GM19328 (cell line): ENCODE data around the gene ITGA8.
"Not testable (repeated sequence)": the region's sequence is repeated elsewhere in the genome, so short reads cannot be mapped to it uniquely, and the experiment has no call there.

Source experiments
- ATAC-seq: cut with Tn5 transposase; IDR thresholded peaks from one replicate; pipeline ENCODE4 v1.9.1; 2021; ENCODE audit warnings: mild to moderate bottlenecking, moderate library complexity; ENCODE audit not compliant: unreplicated experiment

The ITGA8 gene

GRCh38 chr10:15690031-15690430 is 29.7 kb downstream of the ITGA8 start:
- no peak for ATAC-seq

DNA sequence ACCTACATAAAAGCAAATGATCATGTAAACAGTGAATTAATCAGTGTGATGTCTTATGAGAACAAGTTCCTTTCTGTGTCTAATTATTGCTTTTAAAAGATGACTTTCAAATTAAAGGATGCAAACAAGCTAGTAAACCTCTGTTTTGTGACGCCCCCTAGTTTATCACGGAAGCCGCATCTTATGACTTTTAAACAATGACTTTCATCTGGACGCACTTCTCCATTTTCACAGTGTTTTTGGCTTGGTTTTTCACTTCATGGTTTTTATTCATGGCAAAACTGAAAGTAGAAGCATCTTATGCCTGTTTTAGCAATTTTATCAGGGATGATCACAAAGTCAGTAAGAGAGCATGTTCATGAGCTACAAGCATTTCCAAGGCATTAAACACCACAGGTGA is 35.0 kb downstream of the ITGA8 start:
- no peak for ATAC-seq

GRCh38 chr10:15681076-15681475 is 38.6 kb downstream of the ITGA8 start:
- ATAC-seq: no peak

DNA sequence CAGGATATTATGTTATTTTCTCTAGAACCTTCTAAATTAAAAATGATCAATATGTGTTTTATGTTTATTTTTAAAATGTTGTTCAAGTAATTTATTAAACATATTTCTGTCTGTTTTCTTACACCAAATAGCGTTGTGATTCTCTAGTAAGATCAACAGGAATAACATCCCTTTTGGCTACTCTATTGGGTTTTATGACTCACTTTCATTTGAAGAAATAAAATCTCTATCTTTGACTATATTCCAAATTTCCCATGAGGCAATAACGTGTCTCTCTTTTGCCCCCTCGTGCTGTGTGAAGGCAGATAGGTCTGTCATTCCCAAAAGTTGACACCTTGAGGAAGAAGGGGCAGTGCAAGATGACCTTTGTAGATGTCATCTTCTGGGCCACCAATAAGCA is 40.9 kb downstream of the ITGA8 start:
- ATAC-seq: no peak

- no peak for ATAC-seq
These were observed 47.3 kb downstream of the ITGA8 start for GRCh38 chr10:15672469-15672868.

DNA sequence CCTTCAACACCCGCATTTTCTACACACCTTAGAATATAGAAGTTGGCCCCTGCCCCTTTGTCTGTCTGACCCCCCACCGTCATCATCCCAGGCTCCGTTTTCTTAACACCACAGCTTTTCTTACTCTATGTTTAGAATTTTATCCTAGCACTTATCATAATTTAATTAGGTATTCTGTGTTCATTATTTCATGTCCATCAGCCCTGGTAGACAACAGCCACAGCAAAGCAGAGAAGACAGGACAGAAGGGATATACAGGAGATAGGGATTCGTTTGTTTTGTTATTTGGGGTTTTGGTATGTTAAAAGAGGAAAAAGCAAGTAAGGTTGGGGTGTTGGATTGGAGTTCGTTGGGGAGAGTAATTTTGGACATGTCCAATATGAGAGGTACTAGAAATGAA is 48.8 kb downstream of the ITGA8 start:
- no peak for ATAC-seq

- no peak for ATAC-seq
These were observed 58.1 kb downstream of the ITGA8 start for GRCh38 chr10:15661574-15661973.

- no peak for ATAC-seq
These were observed 58.7 kb downstream of the ITGA8 start for GRCh38 chr10:15660990-15661389.

DNA sequence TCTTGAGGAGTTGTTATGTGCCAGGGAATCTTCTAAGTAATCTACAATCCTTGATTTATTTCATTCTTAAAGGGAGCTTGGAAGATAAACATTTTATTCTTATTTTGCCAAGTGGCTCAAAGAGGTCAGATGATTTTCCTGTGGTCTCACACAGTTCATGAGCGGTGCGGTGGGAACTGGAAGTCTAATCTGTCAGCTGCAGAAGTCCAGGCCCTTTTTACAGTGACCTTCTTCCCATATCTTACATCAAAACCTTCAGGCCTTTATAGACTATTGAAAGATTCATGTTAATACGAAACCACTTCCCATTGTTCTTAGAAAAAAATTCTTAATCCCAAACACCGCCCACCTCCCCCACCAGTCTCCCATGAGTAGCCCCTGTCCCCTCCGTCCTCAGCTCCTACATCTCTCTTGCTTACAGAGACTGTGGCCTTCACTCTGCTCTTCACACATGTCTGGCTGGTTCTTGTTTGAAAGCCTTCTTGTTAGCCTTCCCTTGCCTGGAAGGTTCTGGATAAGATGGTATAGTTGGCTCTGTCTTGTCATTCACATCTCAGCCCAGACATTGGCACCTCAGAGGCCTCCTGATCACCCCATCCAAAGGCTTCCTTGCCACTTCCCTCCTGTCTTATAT is 61.5 kb downstream of the ITGA8 start:
- ATAC-seq: no peak

DNA sequence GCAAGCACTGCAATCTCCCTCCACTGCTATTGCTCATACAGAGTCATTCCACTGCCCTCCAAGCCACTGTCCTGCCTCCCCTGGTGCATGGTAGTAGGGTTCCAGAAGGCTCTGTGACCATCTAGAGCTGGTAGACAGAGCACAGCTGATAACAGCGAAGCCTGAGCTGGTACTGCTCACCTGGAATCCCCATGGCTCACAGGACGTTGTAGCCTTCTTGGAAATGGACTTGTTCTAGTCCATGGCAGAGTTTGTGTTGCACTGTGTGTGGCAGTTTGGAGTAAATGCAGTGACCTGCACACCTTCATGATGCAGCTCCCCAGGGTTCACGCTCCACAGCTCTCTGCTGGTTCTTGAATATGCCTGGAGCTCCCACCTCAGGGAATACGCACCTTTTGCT is 67.0 kb downstream of the ITGA8 start:
- ATAC-seq: no peak

DNA sequence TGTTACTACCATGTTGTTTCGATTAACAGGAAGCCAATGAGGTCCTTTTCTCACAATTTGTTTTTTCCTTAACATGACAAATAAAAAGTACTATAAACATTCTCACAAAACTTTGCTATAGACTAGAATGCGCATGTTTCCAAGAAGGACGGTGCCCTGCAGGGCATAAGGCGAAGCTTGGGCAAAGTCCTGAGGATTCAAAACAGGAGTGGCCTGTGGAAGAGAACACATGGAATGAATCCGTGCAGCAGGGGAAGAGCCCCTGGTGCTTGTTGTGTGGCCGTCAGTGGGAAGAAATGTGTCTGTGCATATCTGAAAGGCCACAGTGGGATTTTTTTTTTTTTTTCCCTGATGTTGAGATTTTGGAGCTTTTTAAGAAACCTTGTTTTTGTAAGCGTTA is 67.6 kb downstream of the ITGA8 start:
- ATAC-seq: no peak

- no peak for ATAC-seq
These were observed 68.5 kb downstream of the ITGA8 start for GRCh38 chr10:15651175-15651574.

DNA sequence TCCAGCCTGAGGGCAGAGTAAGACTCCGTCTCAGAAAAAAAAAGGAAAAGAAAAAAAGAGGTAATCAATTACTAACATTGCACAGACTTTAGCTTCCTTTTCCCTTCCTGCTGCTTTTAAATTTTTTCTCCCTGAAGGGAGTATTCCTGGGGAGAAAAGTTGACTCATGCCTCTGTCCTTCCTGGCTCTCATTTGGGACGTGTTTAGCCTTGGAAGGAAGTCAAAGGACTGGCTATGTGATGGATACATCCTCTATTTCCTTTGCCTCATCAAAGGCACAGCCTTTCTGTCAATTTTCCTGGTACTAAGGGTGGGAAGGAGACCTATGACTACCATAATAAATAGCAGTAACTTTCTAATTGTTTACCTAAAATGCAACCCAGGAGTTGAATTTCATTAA is 77.6 kb downstream of the ITGA8 start:
- ATAC-seq: no peak

- ATAC-seq: no peak
These were observed 79.1 kb downstream of the ITGA8 start for GRCh38 chr10:15640536-15641085.

DNA sequence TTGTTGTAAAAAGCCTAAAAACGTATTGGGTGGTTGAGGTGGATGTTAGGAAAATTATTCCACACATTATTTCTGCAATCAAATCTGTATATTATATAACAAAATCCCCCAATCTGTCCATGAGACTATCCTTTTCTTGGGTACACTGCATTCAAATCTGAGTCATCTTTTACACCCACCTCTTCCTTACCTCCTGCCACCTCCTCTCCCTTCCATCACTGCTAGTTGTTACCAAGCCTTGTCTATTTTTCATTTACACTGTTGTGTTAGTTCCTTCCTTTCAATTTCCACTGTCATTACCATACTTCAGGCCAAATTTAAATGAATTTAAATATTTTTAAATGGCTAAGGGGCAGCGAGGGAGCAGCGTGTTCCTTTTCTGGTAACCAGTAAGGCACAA is 83.3 kb downstream of the ITGA8 start:
- ATAC-seq: no peak

DNA sequence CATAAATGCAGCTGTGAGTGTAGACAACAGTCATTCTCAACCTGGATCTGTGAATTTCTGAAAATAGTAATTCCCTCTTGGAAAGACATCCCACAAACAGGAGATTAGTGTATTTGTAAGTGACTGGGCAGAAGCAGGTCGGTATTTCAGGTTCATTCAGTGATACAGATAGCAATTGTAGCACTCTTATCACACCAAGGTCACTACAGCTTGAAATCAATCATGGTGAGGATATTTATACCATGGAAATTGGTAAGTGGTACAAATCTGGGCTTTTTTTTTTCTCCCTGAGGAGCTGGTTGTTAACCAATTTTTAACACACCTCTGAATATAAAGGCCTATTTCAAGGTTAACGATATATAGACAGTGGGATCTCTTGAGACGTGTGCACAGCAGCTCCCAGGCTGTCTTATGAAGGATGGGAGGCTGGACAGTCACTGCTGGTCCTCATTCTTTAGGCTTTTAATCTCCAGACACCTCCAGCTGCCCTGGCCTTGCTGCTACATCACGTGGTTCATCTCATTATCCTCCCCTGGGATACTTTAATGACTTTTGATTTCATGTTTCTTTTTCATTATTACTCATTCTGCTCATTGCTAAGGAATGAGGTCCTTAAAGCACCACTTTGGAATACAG is 87.1 kb downstream of the ITGA8 start:
- ATAC-seq: no peak

- ATAC-seq: not testable (repeated sequence)
These were observed 88.5 kb downstream of the ITGA8 start for GRCh38 chr10:15631205-15631604.

GRCh38 chr10:15630353-15630752 is 89.4 kb downstream of the ITGA8 start:
- no peak for ATAC-seq

GRCh38 chr10:15627617-15628196 is 92.0 kb downstream of the ITGA8 start:
- ATAC-seq: no peak

DNA sequence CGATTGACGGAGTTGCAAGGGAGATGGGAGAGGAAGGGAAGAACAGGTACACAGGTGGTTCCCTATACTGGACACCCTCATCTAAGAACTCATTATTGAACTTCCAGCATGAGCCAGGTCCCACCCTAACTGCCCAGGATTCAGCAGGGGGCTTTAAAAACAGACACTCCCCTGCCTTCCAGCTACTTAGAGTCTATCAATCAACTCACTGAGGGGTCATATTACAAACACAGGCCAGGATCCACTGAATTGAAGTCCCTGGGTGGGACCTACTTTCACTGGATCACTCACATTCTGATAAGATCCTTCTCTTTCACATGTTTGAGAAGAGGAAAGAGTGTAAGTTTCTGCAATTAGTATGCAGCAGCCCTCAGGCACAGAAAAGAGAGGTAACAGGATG is 92.8 kb downstream of the ITGA8 start:
- no peak for ATAC-seq

DNA sequence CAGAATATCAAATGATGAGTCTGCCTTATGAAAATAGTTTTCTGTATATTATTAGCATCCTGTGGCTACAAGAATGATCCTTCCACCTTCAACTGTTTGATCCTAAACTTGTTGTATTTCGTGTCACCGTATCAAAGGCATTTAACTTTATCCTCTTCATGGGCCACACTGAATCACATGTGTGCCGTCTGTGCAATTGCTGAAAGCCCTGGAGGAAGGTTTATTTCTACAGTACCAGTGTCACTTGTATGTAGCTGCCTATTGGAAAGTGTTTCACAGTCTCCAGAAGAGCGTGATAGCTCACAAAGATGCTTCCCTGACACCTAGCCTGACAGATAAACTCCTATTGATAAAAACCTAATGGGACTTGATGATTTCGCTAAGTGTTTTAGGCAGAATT is 94.5 kb downstream of the ITGA8 start:
- no peak for ATAC-seq
